DOHH2 (cell line): ENCODE measurements around the gene MVB12B.

Experiments
- H3F3A ChIP-seq: fragments of 200-600 bp; sonication (generic), shearing (Covaris generic); 2 replicates; pipeline ENCODE4 v1.6.0; 2016; ENCODE audit warnings: antibody characterized with exemption, mild to moderate bottlenecking; ENCODE audit not compliant: control insufficient read depth, insufficient read depth
- H3K27ac ChIP-seq: fragments of 200-600 bp; sonication (generic); 2 replicates; pipeline ENCODE4 v1.5.1; 2014; ENCODE audit warnings: low read depth, mild to moderate bottlenecking, low read length, moderate library complexity
- H3K27me3 ChIP-seq: fragments of 200-600 bp; sonication (generic); 2 replicates; pipeline ENCODE4 v1.6.1; 2014; ENCODE audit warnings: mild to moderate bottlenecking, low read length, mixed read lengths; ENCODE audit not compliant: control insufficient read depth
- H3K36me3 ChIP-seq: fragments of 200-600 bp; sonication (generic); 2 replicates; pipeline ENCODE4 v1.6.1; 2014; ENCODE audit warnings: mild to moderate bottlenecking, low read length, moderate library complexity, mixed read lengths; ENCODE audit not compliant: control insufficient read depth
- H3K4me1 ChIP-seq: fragments of 200-600 bp; sonication (generic); 2 replicates; pipeline ENCODE4 v1.6.1; 2014; ENCODE audit warnings: mild to moderate bottlenecking, low read length, mixed read lengths; ENCODE audit not compliant: control insufficient read depth
- H3K4me2 ChIP-seq: fragments of 200-600 bp; sonication (generic); 2 replicates; pipeline ENCODE4 v1.6.0; 2014; ENCODE audit warnings: mild to moderate bottlenecking, low read length, moderate library complexity
- H3K4me3 ChIP-seq: fragments of 200-600 bp; sonication (generic); 2 replicates; pipeline ENCODE4 v1.5.1; 2014; ENCODE audit warnings: mild to moderate bottlenecking, low read length, mixed read lengths
- H3K79me2 ChIP-seq: fragments of 200-600 bp; sonication (generic); 2 replicates; pipeline ENCODE4 v1.6.1; 2014; ENCODE audit warnings: mild to moderate bottlenecking, low read length, mixed read lengths; ENCODE audit not compliant: control insufficient read depth
- H3K9me2 ChIP-seq: fragments of 200-600 bp; sonication (generic); replicated peaks from 2 replicates; pipeline ENCODE4 v1.6.1; 2014; ENCODE audit warnings: mild to moderate bottlenecking, low read length, mixed read lengths; ENCODE audit not compliant: control insufficient read depth
- H3K9me3 ChIP-seq: fragments of 200-600 bp; sonication (generic); 2 replicates; pipeline ENCODE4 v1.6.1; 2014; ENCODE audit warnings: antibody characterized with exemption, low read length, mixed read lengths; ENCODE audit not compliant: control insufficient read depth, insufficient read depth
- H4K20me1 ChIP-seq: fragments of 200-600 bp; sonication (generic); 2 replicates; pipeline ENCODE4 v1.6.0; 2014; ENCODE audit warnings: low read depth, mild to moderate bottlenecking, antibody characterized with exemption, low read length, moderate library complexity; ENCODE audit not compliant: control insufficient read depth, insufficient read depth
- CTCF ChIP-seq: fragments of 200-600 bp; sonication (generic); IDR thresholded peaks from one replicate; pipeline ENCODE4 v1.5.1; 2014; ENCODE audit warnings: antibody characterized with exemption, mild to moderate bottlenecking, low read depth, low read length; ENCODE audit not compliant: poor library complexity, severe bottlenecking
- EZH2phosphoT487 ChIP-seq: fragments of 200-600 bp; sonication (generic); IDR thresholded peaks from 2 replicates; pipeline ENCODE4 v1.6.1; 2017; ENCODE audit warnings: borderline replicate concordance, mild to moderate bottlenecking, antibody characterized with exemption, low read length, moderate library complexity, mixed read lengths

Gene MVB12B

GRCh38 chr9:126437268-126437666 lies 110.6 kb downstream of the MVB12B start:
- H3K4me3 ChIP-seq: no peak overlapping the region
- no peak overlapping the region for H3K4me2 ChIP-seq
- no peaks in the 10 kb centered on the region for H4K20me1 ChIP-seq

GRCh38 chr9:126437701-126438100 lies 111.1 kb downstream of the MVB12B start:
- no peaks in the 10 kb centered on the region for H4K20me1 ChIP-seq
- peaks cover 10% of the 10 kb centered on the region; the same call in 1 of the 2 replicates for H3K27me3 ChIP-seq
- no peaks in the 10 kb centered on the region for H3K9me3 ChIP-seq
- H3K4me1 ChIP-seq: no peaks in the 10 kb centered on the region
- H3K36me3 ChIP-seq: no peaks in the 10 kb centered on the region
- TF ChIP-seq EZH2phosphoT487: no peak
- TF ChIP-seq CTCF: no peak
- no peak overlapping the region for H3K27ac ChIP-seq
- no peaks in the 10 kb centered on the region for H3K9me2 ChIP-seq
- H3K4me3 ChIP-seq: no peak overlapping the region
- no peaks in the 10 kb centered on the region for H3F3A ChIP-seq
- no peak overlapping the region for H3K4me2 ChIP-seq
- H3K79me2 ChIP-seq: no peaks in the 10 kb centered on the region

More at GRCh38 chr9:126437268-126437666, 110.6 kb downstream of the MVB12B start:
- Histone ChIP-seq H3K36me3 (no peaks in the 10 kb centered on the region), H3K9me2 (no peaks in the 10 kb centered on the region), H3K4me1 (no peaks in the 10 kb centered on the region), H3K79me2 (no peaks in the 10 kb centered on the region), H3K27me3 (peaks cover 6% of the 10 kb centered on the region; the same call in 1 of the 2 replicates), H3K9me3 (no peaks in the 10 kb centered on the region), H3K27ac (no peak overlapping the region), H3F3A (no peaks in the 10 kb centered on the region)
- TF ChIP-seq EZH2phosphoT487 (no peak), CTCF (no peak)

GRCh38 chr9:126438741-126439401 lies 112.2 kb downstream of the MVB12B start:
- Histone ChIP-seq H3K27ac (no peak overlapping the region), H4K20me1 (no peaks in the 10 kb centered on the region), H3K79me2 (no peaks in the 10 kb centered on the region), H3F3A (no peaks in the 10 kb centered on the region), H3K9me2 (no peaks in the 10 kb centered on the region), H3K4me1 (no peaks in the 10 kb centered on the region), H3K4me3 (no peak overlapping the region), H3K9me3 (no peaks in the 10 kb centered on the region), H3K36me3 (no peaks in the 10 kb centered on the region), H3K27me3 (peaks cover 12% of the 10 kb centered on the region), H3K4me2 (no peak overlapping the region)
- no peak for TF ChIP-seq CTCF
- no peak for TF ChIP-seq EZH2phosphoT487
